ENCODE measurements around the gene PHF21A. TPM values are rescaled to one million over a fixed set of nuclear protein-coding genes. Genes with fewer than 3 reads are reported as not detected.
"Not testable (repeated sequence)": the region's sequence is repeated elsewhere in the genome, so short reads cannot be mapped to it uniquely, and the experiment has no call there.

PHF21A gene
- total RNA-seq, 1 donor from 2014 or later = 36.2 TPM

DNA sequence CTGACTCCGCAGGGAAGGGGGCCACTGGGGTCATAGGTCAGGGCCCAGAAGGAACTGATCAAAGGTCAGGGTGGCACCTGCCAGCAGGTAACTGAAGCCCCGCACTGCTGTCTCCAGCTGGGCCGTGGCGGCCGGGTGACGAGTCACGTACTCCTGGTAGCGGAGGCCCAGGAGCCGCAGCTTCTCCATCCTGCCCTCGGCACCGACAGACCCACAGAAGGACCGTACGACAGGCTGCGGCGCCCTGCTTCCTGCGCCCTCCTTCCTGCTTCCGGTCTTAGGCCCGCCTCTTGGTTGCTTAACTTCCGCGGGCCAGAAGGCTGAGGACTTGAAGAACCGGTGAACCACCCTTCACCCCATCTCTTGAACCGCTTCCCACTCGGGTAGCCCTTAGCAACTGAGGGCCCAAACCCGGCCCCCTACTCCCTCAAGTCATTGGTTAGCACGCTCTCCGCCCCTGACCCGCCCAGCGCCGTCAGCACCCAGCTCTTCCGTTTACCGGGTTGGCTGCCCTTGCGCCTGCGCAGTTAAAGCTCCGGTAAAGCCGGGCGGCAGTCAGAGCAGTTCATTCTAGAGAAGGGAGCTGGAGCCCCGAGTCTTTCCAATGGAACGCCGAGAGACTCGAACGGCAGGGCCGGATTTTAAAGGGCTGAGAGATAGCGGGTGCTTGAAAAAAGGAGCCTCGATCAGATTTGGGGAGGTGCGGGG lies 203.5 kb downstream of the PHF21A start, which contains the start of gene PEX16:
Gene PEX16, minus strand, starts transcription at position 255 of the 708 bp plus-strand sequence. Its CDS starts 66 bp downstream, at position 189.
- DNase-seq (peak; percentile 97), ATAC-seq (peak; percentile 93)
- intact Hi-C loops (cut with micrococcal nuclease) = no loop called here

- peak; percentile 40 for DNase-seq
- intact Hi-C loops (cut with micrococcal nuclease) = no loop called here
- no peak for ATAC-seq
Measured at GRCh38 chr11:45917286-45917622, 204.0 kb downstream of the PHF21A start.

DNA sequence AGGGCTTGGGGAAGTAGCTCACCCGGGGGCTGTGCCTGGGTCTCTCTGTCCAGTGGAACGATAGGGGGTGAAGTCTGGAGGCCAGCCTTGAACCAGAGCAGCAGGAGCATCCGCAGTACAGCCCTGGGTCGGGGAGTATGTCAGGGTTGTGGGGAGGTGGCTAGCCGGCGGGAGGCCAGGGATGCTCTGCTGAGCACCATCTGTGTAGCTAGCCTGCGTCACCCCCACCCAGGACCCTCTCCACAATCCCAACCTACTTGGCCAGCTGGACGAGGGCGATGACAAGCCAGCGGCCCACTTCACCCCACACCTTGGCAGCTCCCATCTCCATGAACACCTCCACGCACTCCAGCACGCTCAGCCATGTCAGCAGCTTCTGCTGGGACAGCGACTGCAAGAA lies 205.8 kb downstream of the PHF21A start:
- no peak for ATAC-seq
- intact Hi-C loops (cut with micrococcal nuclease) = no loop called here
- no peak for DNase-seq

GRCh38 chr11:45913942-45914635 lies 207.2 kb downstream of the PHF21A start:
- intact Hi-C loops (cut with micrococcal nuclease) = no loop called here
- no peak for ATAC-seq
- no peak for DNase-seq

DNA sequence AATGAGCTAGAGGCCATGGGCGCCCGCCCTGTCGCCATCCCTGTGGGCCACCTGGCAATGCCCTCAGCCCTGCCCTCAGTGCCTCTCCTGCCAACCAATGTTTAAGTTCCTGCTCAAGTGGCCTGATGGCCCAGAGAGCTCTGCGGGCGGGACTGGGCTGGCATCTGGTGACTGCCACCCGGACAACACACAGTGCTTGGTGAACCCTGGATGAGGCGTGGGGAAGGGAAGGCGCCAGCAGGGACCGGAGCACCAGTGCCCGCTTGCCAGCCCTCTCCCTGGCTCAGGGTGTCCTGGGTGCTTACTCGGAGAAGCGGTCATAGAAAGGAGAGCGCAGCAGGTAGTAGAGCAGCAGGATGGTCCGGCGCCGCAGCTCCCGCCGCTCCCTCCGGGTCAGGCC lies 207.7 kb downstream of the PHF21A start:
- ATAC-seq (no peak), DNase-seq (no peak)
- intact Hi-C loops (cut with micrococcal nuclease) = no loop called here

- intact Hi-C loops (cut with micrococcal nuclease) = no loop called here
- ATAC-seq = no peak
Measured at GRCh38 chr11:45910623-45911022, 210.6 kb downstream of the PHF21A start.

DNA sequence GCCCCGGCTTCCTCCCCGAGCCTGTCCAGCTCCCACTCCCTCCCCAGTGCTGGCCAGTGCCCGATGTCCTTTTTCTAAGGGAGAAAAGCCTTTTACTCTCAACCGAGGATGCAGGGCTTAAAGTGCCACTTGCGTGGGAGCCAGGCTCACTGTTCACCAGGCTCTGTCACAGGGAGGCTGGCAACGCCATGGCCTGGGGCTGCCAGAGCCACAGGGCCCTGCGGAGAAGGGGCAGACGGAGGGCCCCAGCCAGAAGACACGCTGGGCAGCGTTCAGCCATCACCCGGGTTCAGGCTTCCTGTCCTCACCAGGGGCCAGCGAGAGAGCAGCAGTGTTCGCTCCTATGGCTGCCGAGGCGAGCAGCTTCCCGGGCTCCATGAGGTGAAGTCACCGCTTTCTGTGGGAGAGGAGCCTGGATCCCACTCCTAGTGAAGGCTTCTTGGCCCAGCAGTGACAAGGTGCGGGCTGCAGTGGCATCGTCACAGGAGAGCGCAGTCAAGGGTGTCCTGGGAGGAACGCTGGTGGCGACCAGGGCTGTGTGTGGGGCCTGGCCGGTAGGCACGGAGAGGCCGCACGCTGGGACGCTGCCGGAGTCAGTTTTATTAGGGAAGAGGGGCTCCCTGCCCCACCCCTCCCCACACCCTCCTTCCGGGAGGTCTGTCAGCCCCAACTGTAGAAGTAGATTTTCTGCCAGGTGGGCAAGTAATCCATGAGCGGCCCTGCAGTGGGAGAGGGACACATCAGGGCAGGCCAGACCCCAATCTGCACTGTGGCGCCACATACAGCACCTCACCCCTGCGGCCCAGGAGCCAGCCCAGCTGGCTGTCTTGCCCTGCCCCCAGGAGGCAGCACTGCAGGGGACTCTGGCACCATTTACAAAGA lies 211.4 kb downstream of the PHF21A start:
- intact Hi-C loops (cut with micrococcal nuclease) = no loop called here
- ATAC-seq = no peak
- DNase-seq = no peak

More at GRCh38 chr11:45910623-45911022, 210.6 kb downstream of the PHF21A start:
- DNase-seq = no peak

DNA sequence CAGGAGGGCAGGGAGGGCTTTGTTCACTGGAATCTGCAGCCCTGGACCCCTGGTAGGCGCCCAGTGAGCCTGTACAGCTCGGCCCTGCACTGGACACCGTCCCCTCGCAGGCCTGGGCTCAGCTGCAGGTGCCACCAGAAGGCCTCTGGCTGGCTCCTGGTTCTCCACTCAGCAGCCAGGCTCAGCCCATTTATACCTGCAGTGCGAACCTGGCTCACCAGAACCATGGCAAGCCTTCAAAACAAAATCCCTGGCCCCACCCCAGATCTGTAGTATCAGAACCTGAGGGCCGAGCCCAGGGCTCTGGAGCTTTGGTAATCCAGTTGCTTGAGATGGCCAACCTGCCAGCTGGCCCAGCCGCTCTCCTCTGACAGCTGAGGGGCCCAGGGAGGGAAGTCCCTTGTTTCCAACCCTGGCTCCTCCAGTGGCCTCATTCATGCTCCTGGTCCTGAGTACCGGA lies 213.3 kb downstream of the PHF21A start:
- peak; percentile 16 for ATAC-seq
- DNase-seq = no peak
- intact Hi-C loops (cut with micrococcal nuclease) = no loop called here

GRCh38 chr11:45906965-45907611 lies 214.2 kb downstream of the PHF21A start, which contains the start of gene FREY1:
Gene FREY1 (minus strand): TSS chr11:45907271. CDS start chr11:45907245, 26 bp downstream.
- intact Hi-C loops (cut with micrococcal nuclease) = no loop called here
- no peak for DNase-seq
- no peak for ATAC-seq

GRCh38 chr11:45906096-45906682 lies 215.1 kb downstream of the PHF21A start:
- no peak for DNase-seq
- ATAC-seq = no peak
- intact Hi-C loops (cut with micrococcal nuclease) = no loop called here

GRCh38 chr11:45905576-45905975 lies 215.7 kb downstream of the PHF21A start:
- ATAC-seq; intact Hi-C loops (cut with micrococcal nuclease): not testable (repeated sequence)

GRCh38 chr11:45905095-45905494 lies 216.2 kb downstream of the PHF21A start:
- DNase-seq (no peak), ATAC-seq (no peak)
- intact Hi-C loops (cut with micrococcal nuclease) = no loop called here

More at GRCh38 chr11:45905576-45905975, 215.7 kb downstream of the PHF21A start:
- DNase-seq = not testable (repeated sequence)

- intact Hi-C loops (cut with micrococcal nuclease) = no loop called here
- DNase-seq (no peak), ATAC-seq (no peak)
Measured at GRCh38 chr11:45904309-45904915, 216.8 kb downstream of the PHF21A start.

- intact Hi-C loops (cut with micrococcal nuclease) = no loop called here
- no peak for ATAC-seq
- DNase-seq = no peak
Measured at GRCh38 chr11:45902452-45903380, 218.5 kb downstream of the PHF21A start.

GRCh38 chr11:45901626-45902025 lies 219.6 kb downstream of the PHF21A start:
- DNase-seq (no peak), ATAC-seq (no peak)
- intact Hi-C loops (cut with micrococcal nuclease) = no loop called here

DNA sequence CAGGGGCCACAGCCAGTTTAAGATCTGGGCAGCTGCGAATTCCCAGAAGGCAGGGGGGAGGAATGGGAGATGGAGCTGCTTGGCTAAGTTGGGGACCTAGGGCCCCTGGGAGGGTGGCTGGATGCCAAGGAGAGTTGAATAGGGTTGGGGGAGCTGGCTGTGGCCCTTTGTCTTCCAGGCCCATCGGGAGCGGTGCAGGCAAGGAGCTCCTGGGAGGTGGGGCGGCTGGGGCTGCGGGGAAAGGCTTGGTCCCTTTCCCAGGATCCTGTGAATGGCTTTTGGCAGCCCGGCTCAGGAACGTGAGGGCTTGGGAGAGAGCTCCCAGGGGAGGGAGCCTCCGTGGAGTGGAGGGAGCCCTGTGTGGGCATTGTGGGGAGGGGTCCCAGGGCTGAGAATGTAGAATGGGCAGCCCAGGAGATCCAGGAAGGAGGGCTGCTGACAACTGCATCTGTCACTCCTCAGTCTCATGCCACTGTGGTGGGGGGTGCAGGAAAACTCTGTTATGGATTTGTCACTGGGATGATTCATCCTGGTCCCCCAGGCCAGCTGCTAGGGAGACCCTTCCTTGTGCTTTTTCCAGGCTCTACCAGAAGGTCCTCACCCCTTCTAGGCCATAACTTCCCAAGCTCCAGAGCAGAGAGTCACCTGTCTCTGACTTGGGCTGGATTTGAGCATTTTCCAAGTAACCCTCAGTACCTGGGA lies 220.2 kb downstream of the PHF21A start:
- peak; percentile 57 for DNase-seq
- intact Hi-C loops (cut with micrococcal nuclease) = no loop called here
- peak; percentile 45 for ATAC-seq

Measured in left ventricle myocardium superior (tissue), 1 donor.